GM21723 (cell line): ENCODE results near the gene MRPS9.

ENCODE experiments used
- ATAC-seq: cut with Tn5 transposase; IDR thresholded peaks from one replicate; pipeline ENCODE4 v1.9.1; 2021; ENCODE audit warnings: mild to moderate bottlenecking, moderate library complexity; ENCODE audit not compliant: unreplicated experiment

Gene MRPS9

DNA sequence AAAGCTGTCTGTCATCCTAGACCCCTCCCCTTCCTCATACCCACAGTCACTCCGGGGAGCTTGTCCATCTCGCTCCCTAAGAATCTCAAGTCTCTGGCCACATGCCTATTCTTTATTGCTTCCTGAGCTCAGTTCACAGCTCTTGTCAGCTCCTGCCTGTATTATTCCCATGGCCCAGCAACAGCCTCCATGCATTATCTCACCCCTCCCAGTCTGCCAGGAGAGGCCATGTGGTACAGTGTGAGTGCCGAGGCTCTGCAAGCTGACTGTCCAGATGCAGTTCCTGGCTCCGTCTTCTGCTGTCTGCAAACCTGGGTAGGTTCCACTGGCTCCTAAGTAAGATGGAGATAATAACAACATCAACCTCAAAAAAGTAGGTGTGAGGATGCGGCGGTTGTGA is 79.7 kb downstream of the MRPS9 start:
- no peak for ATAC-seq

DNA sequence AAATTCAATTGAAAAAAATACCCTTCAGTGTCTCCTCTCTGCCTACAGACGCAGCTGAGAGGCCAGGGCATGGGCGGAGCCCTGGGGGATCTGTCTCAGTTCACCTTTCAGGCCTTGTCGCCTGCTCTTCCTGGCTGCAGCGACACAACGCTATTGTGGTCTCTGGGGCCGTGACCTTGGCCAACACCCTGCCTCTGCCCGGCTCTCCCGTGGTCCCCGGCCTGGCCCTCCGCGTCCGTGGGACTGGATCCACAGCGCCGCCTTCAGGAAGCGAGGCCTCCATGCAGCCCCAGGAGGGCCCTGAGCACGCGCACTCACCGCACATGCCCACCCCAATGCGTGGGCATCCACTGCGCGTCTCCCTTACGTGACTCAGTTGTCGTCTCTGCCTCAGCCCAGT is 81.1 kb downstream of the MRPS9 start:
- no peak for ATAC-seq

DNA sequence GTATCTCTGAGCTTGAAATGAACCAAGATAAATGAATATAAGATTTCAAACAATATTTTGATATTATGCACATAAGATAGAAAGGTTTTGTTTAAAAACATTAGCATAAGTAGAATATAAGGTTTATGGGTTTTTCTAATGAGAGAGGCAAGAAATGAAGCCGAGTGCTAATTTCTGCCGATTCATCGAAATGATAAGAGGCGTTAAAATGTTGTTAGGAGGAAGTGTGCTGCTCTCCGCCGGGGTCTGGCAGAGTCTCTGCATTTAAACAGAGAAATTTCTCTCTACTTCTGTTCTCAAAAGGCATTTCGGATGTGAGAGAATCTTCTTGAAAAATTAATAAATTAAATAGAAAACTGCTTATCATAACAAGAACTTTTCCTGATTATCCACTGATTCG is 83.6 kb downstream of the MRPS9 start:
- ATAC-seq: no peak

DNA sequence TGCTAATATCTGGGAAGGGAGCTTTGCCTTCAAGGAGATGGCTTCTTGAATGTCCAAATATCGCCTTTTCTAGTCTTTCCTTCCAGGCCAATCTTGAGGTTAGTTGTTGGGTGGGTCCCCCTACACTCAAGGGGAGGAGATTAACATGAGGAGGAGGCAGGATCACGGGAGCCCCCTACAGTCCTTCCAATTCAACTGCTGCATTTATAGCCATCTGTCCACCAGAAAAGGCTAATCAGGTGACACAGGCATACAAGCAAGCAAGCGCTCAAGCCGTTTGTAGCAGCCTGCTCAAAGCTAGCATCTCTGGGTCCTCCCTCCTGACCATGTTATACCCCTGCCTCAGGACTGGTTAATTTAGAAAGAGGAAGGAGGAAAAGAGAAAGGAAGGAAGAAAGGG is 87.6 kb downstream of the MRPS9 start:
- ATAC-seq: no peak

DNA sequence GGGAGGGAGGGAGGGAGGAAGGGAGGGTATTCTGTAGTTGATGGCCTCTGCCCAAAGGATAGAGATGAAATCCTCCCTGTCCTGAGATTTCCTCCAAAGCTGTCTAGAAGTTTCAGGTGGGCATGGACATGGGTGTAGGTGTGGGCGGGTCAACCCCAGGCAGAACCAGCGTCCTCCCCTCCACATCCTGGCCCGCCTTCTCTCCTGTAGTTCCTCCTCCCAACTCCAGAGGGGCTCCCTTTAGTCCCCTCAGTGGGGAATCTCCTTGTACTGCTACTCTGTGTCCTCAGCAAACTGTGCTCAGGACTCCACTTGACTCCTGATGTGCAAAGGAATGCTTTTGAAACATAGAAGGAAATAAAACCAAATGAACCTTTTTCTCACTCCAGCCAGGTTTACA is 88.1 kb downstream of the MRPS9 start:
- no peak for ATAC-seq

DNA sequence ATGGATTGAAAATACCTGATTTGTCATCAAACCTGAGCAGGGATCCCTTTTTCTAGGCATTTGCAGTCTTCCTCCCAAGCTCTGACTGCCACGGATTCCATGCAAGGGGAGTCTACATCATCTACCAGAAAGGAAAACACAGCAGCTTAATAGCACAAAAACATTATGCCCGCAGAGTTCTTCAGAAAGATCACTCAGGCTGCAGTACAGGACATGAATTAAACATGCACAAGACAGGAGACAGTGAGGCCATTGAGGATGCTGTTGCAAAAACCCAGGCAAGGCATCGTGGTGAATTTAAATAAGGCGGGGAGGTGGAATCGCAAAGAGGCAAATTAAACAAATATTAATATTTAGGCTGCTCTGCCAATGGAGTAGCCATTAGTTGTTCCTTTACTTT is 88.5 kb downstream of the MRPS9 start:
- no peak for ATAC-seq

DNA sequence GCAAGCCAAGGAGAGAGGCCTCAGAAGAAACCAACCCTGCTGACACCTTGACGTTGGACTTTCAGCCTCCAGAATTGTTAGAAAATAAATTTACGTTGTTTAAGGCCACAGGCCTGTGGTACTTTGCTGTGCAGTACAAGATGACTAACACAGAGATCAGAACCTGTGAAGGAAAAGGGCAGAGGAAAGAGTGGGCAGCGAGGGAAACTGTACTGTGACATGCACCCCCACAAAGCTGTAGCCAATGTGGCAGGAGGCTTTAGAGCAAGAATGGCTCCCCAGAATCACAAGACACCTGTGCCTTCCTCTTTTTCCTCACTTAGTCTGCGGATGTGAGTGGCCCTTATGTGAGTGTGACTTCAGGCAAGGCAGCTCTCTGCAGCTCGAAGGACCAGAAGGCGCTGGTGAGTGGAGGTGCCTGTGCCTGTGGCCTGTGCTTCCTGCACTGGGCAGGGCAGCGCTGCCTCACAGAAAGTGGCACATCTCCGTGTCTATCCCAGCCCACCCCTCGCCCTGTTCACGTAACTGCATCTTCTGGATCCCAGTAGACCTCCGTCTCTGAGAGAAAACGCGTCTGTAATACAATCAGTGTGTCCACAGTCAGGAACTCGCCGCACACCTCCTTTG is 89.5 kb downstream of the MRPS9 start:
- no peak for ATAC-seq

DNA sequence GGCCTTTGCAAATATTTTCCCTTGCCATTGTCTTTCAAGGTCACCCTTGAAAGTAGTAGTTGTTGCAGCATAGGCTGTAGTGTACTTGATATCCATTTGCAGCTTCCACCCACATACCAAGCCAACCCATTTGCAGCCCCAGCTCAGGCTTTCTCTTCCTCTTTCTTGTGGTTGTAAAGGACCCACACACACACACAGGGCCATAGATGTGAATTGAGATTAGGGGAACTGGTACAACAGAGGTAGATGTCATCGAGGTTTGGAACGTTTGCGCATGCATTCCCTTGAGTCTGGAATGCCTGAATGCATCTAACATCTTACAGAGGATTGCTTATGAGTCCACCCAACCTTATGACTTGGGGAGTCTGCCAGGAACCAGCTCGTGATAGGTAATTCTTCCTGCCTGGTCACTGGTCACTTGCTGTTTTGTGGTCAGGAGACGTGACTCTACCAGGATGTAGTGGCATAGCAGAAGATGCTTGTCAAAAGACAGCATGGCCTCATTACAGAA is 91.9 kb downstream of the MRPS9 start:
- peak; percentile 97 for ATAC-seq

DNA sequence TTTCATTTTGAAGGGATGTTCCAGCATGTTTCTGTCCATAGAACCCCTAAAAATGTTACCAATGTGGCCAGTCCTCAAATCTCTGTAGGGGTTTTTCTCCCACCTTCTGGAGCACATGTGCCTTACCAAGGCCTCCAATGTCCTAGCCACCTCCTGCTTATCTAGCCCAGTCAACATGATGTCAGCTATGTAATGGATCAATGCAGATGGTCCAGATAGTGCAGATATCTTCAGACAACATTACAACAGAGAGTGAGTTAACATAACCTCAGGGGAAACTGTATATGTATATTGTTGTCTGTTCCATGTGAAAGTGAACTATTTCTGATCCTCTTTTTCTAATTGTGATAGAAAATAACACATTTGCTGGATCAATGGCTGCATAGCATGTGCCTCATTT is 92.7 kb downstream of the MRPS9 start:
- no peak for ATAC-seq

DNA sequence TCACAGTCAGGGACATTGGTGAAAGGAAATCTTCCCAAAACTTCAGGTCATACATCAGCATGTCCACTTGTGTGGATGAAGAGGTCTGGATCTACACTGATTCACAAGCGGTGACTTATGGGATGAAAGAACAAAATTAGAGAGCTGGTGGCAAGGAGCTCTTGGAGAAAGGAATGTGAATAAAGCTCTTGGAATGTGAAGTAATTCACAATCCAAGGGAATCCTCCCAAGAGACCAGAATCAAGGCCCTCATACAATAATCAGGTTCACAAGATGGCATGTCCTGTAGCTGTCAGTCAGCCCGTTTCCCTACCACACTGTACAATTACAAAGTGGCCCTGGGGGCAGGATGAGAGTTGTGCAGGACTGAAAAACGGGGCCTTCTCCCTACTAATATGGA is 96.2 kb downstream of the MRPS9 start:
- ATAC-seq: no peak

DNA sequence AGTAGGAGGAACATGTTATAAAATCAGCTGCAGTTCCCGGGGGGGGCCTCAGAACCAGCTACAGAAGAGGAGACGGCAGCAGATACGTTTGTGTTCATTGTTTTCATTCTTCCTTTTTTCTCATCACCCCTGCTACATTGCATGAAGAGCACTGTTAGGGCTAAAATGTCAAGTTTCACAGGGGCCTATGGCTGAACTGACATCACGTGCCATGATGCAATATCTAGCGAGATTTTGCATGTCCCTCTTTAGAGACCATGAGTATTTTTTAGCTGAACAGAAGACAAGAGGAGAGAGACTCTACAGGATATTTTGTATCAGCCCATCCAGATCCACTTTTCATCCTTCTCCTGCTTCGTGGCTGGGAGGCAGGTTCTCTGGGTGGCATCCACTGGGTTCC is 97.6 kb downstream of the MRPS9 start:
- no peak for ATAC-seq

DNA sequence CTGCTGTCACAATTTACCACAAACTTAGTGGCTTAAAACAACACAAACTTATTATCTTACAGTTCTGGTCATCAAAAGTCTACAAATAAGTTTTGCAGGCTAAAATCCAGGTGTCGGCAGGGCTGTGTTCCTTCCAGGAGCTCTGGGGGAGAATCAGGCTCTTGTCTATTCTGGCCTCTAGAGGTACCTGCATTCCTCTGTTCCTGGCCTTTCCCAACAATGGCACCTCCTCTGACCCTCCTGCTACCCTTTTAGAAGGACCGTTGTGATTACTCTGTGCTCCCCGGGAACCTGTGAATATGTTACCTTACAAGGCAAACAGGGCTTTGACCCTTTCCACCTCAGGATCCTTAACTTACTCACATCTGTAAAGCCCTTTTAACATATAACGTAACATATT is 98.5 kb downstream of the MRPS9 start:
- no peak for ATAC-seq

DNA sequence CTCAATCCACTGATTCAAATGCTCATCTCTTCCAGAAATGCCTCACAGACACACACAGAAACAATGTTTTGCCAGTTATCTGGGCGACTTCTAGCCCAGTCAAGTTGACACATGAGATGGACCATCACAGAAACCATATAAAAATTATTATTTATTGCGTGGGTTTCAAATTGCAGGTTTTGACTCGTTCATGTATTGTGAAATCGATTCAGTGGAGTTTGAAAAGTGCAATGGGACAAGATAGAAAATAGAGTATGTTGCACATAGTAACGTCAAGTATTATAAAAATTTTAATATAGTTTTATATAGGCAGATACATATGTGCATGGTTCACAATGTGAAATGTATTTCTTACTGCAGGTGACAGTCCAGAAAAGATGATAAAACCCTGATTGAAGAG is 100.8 kb downstream of the MRPS9 start:
- no peak for ATAC-seq

DNA sequence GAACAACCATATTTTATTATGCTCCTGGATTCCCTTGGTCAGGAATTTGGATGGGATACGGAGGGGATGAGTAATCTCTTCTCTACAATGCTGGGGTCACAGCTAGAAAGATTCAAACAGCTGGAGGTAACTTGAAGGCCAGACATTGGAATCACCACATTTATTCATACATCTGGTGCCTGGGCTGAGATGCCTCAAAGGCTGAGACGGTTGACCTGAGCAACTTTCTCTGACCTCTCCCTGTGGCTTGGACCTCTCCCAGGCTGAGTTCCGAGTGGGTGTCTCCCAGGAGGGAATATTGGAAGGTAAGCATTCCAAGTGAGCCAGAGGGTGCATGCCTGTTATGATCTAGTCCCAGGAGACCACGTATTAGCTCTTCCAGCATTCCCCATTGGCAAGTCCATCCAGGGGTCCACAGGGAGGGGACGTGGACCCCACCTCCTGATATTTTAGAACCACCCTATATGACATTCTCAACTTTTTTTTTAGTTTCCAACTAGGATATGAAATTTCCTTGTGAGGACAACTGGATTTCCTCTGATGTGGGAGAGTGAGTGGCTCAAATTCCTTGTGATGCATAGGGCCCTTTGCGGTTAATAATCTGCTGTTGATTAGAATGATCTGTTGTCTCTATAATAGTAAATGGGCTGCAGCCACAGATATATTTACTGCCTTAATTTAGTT is 101.8 kb downstream of the MRPS9 start:
- no peak for ATAC-seq

DNA sequence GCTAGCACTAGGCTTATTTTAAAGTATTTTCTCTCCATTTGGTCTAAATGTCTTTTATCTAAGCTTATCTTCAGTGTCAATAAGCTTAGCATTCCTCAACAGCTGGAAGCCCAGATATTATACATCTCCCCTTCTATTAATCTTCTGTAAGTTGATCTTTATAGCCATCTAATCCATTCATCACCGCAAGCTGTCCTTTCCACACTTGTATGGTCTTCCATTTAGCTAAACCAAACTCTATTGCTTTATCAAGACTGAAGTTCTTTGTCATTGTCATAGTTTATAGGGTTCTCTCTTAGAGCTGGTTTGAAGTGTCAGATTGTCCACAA is 102.3 kb downstream of the MRPS9 start:
- no peak for ATAC-seq

DNA sequence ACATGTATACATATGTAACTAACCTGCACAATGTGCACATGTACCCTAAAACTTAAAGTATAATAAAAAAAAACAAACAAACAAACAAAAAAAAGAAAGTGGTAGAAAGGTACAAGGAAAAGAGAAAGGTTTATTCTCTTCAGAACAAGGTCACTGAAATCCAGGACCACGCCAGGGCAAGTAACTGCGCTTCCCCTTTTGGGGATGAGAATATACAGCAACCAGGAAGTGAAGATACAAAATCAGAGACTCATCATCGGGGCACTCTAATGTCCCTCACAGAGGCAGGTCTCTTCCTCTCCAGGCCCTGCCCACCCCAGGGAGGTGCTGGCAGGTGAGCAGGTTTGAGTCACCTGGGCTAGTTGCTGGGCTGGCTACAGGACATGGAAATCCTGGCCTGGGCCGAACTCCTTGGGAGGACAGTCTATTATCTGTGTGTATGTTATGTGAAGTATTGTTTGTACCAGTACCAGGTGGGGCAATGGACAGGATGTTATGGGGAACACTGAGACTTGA is 103.3 kb downstream of the MRPS9 start:
- no peak for ATAC-seq

DNA sequence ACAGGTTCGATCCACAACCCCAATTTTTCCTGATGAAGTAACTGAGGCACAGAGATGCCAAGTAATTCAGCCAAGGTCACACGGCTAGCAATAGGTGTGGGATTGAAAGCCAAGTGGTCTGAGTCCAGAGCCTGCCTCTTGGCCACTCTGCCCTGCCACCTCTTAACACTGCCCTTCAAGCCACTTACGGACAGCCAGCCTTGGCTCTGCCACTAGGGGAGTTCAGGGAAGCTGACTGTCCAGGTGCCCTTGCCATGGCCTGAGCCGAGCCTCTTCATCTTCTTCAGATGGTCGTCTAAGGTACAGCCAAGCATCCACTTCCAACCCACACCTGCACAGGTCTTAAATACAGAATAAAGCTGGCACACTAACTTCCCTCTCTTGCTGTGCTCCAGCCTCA is 104.4 kb downstream of the MRPS9 start:
- no peak for ATAC-seq

DNA sequence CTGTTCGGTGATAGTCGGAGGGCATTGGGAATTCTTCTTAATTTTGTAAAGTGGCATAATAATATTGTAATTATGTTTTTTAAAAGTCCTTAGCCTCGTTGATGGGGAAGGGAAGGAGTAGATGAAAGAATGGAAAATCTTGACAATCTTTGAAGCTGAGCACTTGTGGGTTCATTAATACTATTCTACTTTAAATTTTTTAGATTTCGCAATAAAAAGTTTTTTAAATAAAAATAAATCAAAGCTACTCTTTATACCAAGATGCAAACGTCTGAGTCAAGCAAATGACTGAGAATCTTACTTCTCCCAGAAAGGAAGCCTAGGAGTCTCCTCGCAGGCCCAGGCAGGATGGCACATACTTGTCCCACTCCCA is 105.2 kb downstream of the MRPS9 start:
- ATAC-seq: no peak

DNA sequence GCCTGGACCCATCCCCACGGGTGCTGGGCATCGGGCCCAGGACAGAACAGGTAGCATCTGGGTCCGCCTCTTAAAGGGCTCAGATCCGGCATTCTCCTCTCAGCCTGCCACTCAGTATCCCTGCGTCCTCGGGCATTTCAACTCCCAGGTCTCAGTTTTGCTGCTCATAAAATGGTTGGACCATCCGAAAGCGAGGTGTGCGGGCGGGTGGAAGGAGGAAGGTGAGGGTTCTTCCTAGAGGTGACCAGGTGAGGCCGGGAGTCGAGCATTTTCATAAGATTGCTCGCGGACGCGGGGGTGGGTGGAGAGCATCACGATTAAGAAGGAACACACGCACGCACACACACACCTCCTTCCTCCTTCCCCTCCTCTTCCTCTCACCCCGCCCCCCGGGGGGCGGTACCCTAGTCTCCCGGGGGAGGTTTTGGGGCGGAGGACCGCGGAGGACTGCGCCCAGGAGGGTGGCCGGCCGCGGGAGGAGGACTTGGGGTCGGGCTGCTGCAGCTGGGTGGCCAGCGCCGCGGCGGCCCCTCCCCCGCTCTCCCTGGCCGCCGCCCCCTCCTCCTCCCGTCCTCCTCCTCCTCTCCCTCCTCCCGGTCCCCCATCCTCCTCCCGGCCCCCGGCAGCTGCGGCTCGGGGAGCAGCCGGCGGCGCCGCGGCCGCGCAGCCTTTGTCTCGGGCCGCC is 105.7 kb downstream of the MRPS9 start:
- no peak for ATAC-seq

DNA sequence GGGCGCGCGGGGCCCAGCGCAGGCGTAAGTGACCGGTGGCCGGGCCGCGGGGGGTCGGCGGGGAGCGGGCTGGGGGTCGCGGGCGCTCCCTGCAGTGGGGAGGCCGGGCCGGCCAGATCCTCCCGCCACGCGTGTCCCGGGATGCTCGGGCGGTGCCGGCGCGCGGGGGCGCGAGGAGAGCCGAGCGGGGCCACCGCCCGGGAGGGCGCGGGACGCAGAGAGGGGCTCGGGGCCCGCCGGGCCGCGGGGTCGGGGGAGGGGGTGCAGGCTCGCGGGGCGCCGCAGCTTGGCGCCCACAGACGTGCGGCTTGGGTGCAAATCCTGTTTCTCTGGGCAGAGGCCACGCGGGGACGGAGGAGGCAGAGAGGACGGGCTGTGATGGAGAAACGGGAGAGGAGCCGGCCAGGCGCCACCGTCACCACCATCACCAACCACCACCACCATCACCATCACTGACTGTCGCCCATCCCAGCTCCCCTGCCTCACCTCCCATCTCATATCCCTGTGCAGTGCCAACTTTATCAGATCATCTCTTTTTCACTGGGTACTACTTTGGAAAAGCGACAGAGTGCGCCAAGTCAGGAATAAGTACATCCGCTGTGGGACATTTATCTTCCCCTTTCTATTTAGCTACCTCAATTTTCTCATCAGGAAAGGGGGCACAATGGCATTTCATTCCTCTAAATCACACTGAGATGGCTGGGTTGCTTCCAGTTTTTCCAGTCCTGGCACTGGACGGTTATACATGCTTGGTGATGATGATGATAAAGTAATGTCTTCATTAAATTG is 106.5 kb downstream of the MRPS9 start:
- ATAC-seq: no peak

DNA sequence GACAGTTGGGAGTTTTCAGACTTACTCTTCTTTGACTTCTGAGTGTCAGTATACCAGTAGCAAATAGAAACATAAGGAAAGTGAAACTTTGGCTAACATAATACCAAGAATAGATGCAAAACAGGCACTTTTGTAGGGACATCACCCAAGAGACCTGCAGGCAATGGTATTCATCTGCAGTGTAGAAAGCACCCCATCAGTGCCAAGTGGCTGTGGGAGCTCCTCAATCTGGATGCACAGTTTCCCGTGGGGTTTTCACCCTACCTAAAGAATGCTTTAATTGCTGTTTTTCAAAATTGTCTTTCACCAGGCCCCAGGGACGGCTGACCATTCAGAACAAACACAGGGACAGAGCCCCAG is 107.1 kb downstream of the MRPS9 start:
- peak; percentile 63 for ATAC-seq

DNA sequence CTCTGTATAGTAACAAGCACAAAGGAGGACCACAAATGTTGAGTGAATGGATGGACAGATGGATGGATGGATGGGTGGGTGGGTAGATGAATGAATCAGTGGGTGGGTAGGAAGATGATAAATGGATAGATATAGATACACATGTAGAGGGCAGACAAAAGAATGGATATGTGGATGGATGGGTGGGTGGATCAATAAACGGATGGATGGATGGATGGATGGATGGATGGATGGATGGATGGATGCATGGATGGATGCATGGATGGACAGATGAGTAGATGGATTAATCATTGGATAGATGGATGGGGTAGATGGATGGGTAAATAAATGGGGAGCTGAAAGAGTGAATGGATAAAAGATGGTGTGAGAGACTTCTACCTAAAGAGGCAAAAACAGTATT is 111.4 kb downstream of the MRPS9 start:
- ATAC-seq: no peak
